Stomach (tissue), 9 donors: ENCODE data around the gene PAX5. TPM values are rescaled to one million over a fixed set of nuclear protein-coding genes. Genes with fewer than 3 reads are reported as not detected.

Experiments
- DNase-seq, 2 donors: peaks; one replicate each; pipeline versions ENCODE4 v3.0.0 to v3.0.0-alpha.2; 2013 to 2019
- H3K27ac ChIP-seq, 5 donors: fragments of 200-600 bp in 4 of 5; sonication (generic) in 4 of 5; one replicate each; pipeline ENCODE4 v1.5.1; 2013 to 2019; ENCODE audit warnings: mild to moderate bottlenecking in 1 of 5, moderate library complexity in 1 of 5
- H3K27me3 ChIP-seq, 3 donors: fragments of 200-600 bp; sonication (generic); one replicate each; pipeline ENCODE4 v1.5.1; 2017 to 2019; ENCODE audit warnings: mixed run types in 1 of 3
- H3K36me3 ChIP-seq, 4 donors: fragments of 200-600 bp; sonication (generic); 1 replicate in 3 of 4; 2 replicates in 1 of 4; pipeline ENCODE4 v1.5.1; 2016 to 2019
- H3K4me1 ChIP-seq, 4 donors: fragments of 200-600 bp; sonication (generic); one replicate each; pipeline ENCODE4 v1.5.1; 2016 to 2019
- H3K4me3 ChIP-seq, 4 donors: fragments of 200-600 bp; sonication (generic) in 3 of 4; one replicate each; pipeline ENCODE4 v1.5.1; 2016 to 2019; ENCODE audit warnings: mild to moderate bottlenecking in 1 of 4
- H3K9me3 ChIP-seq, 4 donors: fragments of 200-600 bp; sonication (generic); one replicate each; pipeline ENCODE4 v1.5.1; 2016 to 2019
- CTCF ChIP-seq, 7 experiments: fragments of 450-650 bp in 4 of 7; fragments of 200-600 bp in 3 of 7; sonication (generic) in 3 of 7; IDR thresholded peaks; one replicate each; pipeline ENCODE4 v1.5.1; 2016 to 2019; ENCODE audit warnings: antibody characterized with exemption in 7 of 7, control low read depth in 2 of 7, mild to moderate bottlenecking in 1 of 7
- EP300 ChIP-seq: sonication (generic); formaldehyde crosslinking; IDR thresholded peaks from one replicate; pipeline ENCODE4 v1.6.1; 2017; ENCODE audit warnings: antibody characterized with exemption
- POLR2A ChIP-seq, 4 donors: fragments of 450-650 bp; IDR thresholded peaks; one replicate each; pipeline ENCODE4 v1.6.1; 2016; ENCODE audit warnings: antibody characterized with exemption in 4 of 4, control low read depth in 2 of 4, mild to moderate bottlenecking in 1 of 4, moderate library complexity in 1 of 4
- POLR2AphosphoS5 ChIP-seq, 3 donors: sonication (generic); formaldehyde crosslinking; IDR thresholded peaks; one replicate each; pipeline ENCODE4 v1.6.1; 2016; ENCODE audit warnings: antibody characterized with exemption in 3 of 3
- WGBS, 5 donors: extraction: QIAGEN DNeasy Blood & Tissue Kit in 3 of 5; methylation state at CpG; one replicate each; pipeline versions ENCODE4 v1.1.5 to v1.1.7; 2013 to 2018; 5-methylcytosine and 5-hydroxymethylcytosine counted together
- intact Hi-C: fragments of 100-400 bp; cut with DNase I; formaldehyde crosslinking; loops from one replicate; pipeline ENCODE4 v1.15.1; 2023; ENCODE audit warnings: low total_unique reads
- polyA plus RNA-seq, 3 donors: library from polyadenylated mRNA; stranded (reverse); fragments of 200-250 nt; gene quantifications; one replicate each; pipeline ENCODE4 v1.2.3, GENCODE V29; 2013
- total RNA-seq, 5 donors: library from RNA; depleted of rRNA; stranded (reverse); fragments of >200 nt; gene quantifications; one replicate each; pipeline versions ENCODE4 v1.1.0 to v1.2.3, GENCODE V29; 2014 to 2016
- donor health status: healthy with polysubstance abuse.
- donor health status: Bipolar disorder and iron deficiency.
- donor health status: healthy.

Gene PAX5
- total and polyA plus RNA-seq, 8 donors = 0.43 to 1.3 TPM; not detected in 6

- Histone ChIP-seq H3K4me3 (no peak overlapping the region), H3K36me3 (no peaks in the 10 kb centered on the region), H3K4me1 (no peaks in the 10 kb centered on the region), H3K27me3 (peaks cover 0 to 46% (median 0%) of the 10 kb centered on the region in 3 donors), H3K27ac (no peak overlapping the region), H3K9me3 (no peaks in the 10 kb centered on the region)
- 68 to 90% (median 85%) methylated on average over 2 of the region's 2 CpGs for WGBS, 5 donors
- TF ChIP-seq POLR2A (IDR thresholded peaks at IDR 0.05) (no peak), CTCF (IDR thresholded peaks at IDR 0.05) (no peak), EP300 (no peak)
- intact Hi-C loops = no loop called here
- no peak for DNase-seq
Observed at GRCh38 chr9:36845844-36846243, 188.2 kb downstream of the PAX5 start.

DNA sequence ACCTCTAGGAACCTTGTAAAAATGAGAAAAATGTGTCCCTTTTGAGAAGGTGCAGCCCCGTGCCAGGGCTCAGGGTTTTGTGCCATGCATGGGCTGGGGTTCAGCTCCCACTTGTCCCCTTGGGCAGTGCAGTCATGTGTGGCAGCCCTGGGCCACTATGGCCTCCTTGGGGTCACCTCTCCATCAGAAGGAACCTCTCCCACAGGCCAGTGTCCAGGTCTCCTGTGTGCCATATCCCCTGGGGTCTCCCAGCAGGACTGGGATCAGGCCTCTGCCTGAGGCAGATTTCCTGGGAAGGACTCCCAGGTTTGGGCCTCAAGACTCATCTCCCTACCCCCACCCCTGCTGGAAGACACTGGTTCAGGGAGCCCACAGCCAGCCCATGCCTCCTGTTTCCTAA, 189.1 kb downstream of the PAX5 start:
- Histone ChIP-seq H3K27me3 (peaks cover 0 to 45% (median 0%) of the 10 kb centered on the region in 3 donors), H3K4me3 (no peak overlapping the region), H3K27ac (no peak overlapping the region), H3K4me1 (no peaks in the 10 kb centered on the region), H3K36me3 (no peaks in the 10 kb centered on the region), H3K9me3 (no peaks in the 10 kb centered on the region)
- intact Hi-C loops = no loop called here
- WGBS, 5 donors = 73 to 86% (median 84%) methylated on average over 1 of the region's 1 CpG
- TF ChIP-seq POLR2AphosphoS5 (IDR thresholded peaks at IDR 0.05) (no peak), CTCF (IDR thresholded peaks at IDR 0.05) (no peak), POLR2A (IDR thresholded peaks at IDR 0.05) (no peak), EP300 (no peak)
- no peak for DNase-seq

DNA sequence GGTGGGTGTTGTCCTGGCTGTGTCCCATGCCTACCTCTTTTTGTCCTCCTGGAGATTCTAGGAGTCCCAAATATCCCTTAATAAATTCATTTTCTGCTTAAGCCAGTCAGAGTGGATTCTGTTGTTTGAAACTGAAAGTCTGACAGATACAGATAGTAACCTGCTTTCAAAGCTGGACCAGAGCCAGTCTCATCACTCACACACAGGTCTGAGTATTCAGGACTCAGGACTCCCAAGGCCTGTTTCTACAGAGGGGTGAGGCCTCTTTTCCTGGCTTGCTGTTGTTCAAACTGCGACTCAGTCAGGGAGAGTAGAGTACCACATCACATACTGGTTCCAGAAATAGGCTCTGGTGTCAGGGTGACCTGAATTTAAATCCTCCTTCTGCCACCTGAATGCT, 190.1 kb downstream of the PAX5 start:
- intact Hi-C loops = no loop called here
- Histone ChIP-seq H3K36me3 (no peaks in the 10 kb centered on the region), H3K27me3 (peaks cover 0 to 43% (median 0%) of the 10 kb centered on the region in 3 donors), H3K27ac (no peak overlapping the region), H3K9me3 (no peaks in the 10 kb centered on the region), H3K4me3 (no peak overlapping the region), H3K4me1 (no peaks in the 10 kb centered on the region)
- 73 to 89% (median 80%) methylated on average over 1 of the region's 1 CpG for WGBS, 5 donors
- no peak for DNase-seq
- TF ChIP-seq POLR2A (IDR thresholded peaks at IDR 0.05) = no peak

- Histone ChIP-seq H3K4me3 (no peak overlapping the region), H3K9me3 (no peaks in the 10 kb centered on the region), H3K4me1 (no peaks in the 10 kb centered on the region), H3K27me3 (peaks cover 0 to 37% (median 0%) of the 10 kb centered on the region in 3 donors), H3K27ac (no peak overlapping the region), H3K36me3 (no peaks in the 10 kb centered on the region)
- TF ChIP-seq POLR2AphosphoS5 (IDR thresholded peaks at IDR 0.05) = no peak
- TF ChIP-seq CTCF (IDR thresholded peaks at IDR 0.05) = no peak
- no peak for TF ChIP-seq EP300
- TF ChIP-seq POLR2A (IDR thresholded peaks at IDR 0.05) = no peak
- 78 to 83% (median 79%) methylated on average over 27 to 28 of the region's 28 CpGs for WGBS, 5 donors
- DNase-seq = no peak
- intact Hi-C loops = no loop called here
Observed at GRCh38 chr9:36842560-36843530, 191.2 kb downstream of the PAX5 start.
